Inflammatory macrophage treated with lipopolysaccharide for 1 hour (primary cell): Measurements from ENCODE around the gene ZFTA.
A peak's percentile ranks its signal among the peaks of the same experiment; 100 is the strongest.
"Not testable (repeated sequence)": the region's sequence is repeated elsewhere in the genome, so short reads cannot be mapped to it uniquely, and the experiment has no call there.

Experiments used
- DNase-seq, 2 donors: peaks; one replicate each; pipeline ENCODE4 v3.0.0-alpha.2; 2020 to 2022

The ZFTA gene

GRCh38 chr11:63768237-63769041, at the start of gene ZFTA:
ZFTA (minus strand) TSS chr11:63768775; CDS start chr11:63768622, 153 bp downstream.
- peak in 1 of 2 donors; percentile 40 for DNase-seq

- DNase-seq = no peak
Observed at GRCh38 chr11:63817758-63818498, 49.4 kb upstream of the ZFTA start.

DNA sequence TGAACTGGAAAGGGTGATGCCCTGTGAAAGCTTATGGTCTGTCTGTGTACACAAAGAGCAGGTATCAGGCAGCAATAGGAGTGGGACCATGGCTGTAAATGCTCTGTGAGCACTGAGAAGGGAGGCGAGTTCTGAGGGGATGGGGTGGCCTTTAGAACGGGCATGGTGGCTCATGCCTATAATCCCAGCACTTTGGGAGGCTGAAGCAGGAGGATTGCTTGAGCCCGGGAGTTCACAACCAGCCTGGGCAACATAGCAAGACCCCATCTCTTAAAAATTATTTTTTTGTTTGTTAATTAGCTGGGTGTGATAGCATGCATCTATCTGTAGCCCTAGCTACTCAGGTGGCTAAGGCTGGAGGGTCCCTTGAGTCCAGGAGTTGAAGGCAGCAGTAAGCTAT, 48.2 kb upstream of the ZFTA start:
- DNase-seq = no peak

GRCh38 chr11:63816166-63816565, 47.6 kb upstream of the ZFTA start:
- peak in 1 of 2 donors; percentile 48 for DNase-seq

DNA sequence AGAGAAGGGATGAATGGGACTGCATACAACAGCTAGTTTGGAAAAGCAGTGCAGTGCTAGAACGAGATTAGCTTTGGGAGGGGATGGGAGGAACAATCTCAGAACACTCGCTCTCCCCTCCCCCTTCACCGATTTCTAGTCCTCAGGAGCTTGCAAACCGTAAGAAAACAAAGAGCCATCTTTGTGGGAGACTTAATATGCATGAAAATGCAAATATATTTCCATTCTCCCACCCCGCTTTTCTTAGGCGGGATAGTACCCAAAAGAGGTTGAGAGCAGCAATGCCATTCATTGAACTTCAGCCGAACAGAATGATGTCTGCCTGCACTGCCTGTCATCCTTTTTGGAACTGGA, 45.8 kb upstream of the ZFTA start:
- DNase-seq = no peak

GRCh38 chr11:63813563-63814382, 45.2 kb upstream of the ZFTA start:
- peak in 1 of 2 donors; percentile 21 for DNase-seq

DNA sequence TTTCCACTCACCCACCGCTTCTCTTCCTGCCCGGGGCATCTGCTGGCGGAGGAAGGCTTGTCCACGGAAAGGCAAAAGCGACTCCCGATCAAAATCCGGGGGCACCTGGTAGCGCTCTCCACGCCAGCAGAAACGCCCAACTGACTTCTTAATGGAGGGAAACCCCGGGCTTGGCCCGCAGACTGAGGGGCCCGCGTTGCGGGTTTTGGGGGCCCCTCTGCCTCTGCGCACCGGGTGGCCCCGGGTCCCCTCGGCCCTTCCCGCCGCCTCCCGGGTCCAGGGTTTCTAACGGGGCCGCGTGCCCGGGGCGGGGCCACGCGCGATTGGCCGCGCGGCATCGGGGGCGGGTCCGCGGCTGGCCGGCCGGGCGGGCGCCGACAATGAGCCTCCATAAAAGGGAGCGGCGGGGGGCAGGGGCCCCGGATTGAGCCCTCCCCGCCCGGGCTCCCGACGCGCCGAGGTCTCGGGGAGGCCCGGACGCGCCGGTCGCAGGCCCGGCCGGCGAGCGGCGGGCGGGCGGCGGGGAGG, 44.5 kb upstream of the ZFTA start, which contains the start of gene SPINDOC:
TSS of gene SPINDOC (plus strand) at position 422 of the 528 bp plus-strand sequence. CDS start 231 bp downstream, outside the sequence.
- DNase-seq = peak; percentile 43 to 63

GRCh38 chr11:63811522-63811921, 42.9 kb upstream of the ZFTA start:
- no peak for DNase-seq

GRCh38 chr11:63810383-63810782, 41.8 kb upstream of the ZFTA start:
- DNase-seq = not testable (repeated sequence)

DNA sequence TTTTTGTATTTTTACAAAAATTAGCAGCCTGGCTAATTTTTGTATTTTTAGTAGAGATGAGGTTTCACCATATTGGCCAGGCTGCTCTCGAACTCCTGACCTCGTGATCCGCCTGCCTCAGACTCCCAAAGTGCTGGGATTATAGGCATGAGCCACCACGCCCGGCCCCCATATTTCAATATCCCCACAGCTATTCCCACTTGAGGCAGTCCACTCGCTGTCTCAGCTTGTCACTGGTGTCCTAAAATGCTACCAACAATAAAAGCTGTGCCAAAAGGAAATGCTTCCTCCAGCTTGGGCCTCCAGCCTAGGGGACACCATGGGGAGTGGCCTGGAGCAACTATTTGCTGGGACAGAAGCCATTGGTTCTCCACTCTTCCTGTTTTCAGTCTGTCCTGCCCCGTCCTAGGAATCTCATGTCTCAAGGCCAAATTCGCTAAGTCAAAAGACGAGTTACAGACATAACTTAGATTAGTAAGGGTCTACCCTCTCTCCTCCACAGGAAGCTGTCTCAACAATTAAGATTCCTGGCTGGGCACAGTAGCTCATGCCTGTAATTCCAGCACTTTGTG, 37.4 kb upstream of the ZFTA start:
- DNase-seq = no peak

GRCh38 chr11:63804259-63804658, 35.7 kb upstream of the ZFTA start:
- DNase-seq = no peak

GRCh38 chr11:63802637-63803414, 34.3 kb upstream of the ZFTA start:
- no peak for DNase-seq

DNA sequence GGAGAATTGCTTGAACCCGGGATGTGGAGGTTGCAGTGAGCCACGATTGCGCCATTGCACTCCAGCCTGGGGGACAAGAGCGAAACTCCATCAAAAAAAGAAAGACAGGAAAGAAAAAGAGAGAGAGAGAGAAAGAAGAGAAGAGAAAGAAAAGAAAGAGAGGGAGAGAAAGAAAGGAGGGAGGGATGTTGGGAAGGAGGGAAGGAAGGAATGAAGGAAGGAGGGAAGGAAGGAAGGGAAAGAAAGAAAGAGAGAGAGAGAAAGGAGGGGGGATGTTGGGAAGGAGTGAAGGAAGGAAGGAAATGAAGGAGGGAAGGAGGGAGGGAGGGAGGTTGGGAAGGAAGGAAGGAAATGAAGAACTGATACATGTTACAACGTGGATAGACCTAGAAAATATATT, 32.3 kb upstream of the ZFTA start:
- no peak for DNase-seq

GRCh38 chr11:63795066-63795465, 26.5 kb upstream of the ZFTA start:
- no peak for DNase-seq

- DNase-seq = peak; percentile 35 to 68
Observed at GRCh38 chr11:63793161-63793560, 24.6 kb upstream of the ZFTA start.

- DNase-seq = no peak
Observed at GRCh38 chr11:63791495-63792167, 23.1 kb upstream of the ZFTA start.

DNA sequence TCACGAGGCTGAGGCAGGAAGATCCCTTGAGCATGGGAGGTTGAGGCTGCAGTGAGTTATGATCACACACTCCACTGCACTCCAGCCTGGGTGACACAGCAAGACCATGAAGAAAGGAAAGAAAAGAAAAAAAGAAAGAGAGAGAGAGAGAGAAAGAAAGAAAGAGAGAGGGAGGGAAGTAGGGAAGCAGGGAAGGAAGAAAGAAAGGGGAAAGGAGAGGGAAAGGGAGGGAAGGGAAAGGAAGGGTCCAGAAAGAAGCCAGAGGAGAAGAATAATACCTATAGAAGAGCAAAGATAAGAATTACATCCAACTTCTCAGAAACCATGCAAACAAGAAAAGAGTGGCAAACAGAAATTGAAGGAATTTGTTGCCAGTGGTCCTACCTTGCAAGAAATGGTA, 17.2 kb upstream of the ZFTA start:
- DNase-seq = no peak

DNA sequence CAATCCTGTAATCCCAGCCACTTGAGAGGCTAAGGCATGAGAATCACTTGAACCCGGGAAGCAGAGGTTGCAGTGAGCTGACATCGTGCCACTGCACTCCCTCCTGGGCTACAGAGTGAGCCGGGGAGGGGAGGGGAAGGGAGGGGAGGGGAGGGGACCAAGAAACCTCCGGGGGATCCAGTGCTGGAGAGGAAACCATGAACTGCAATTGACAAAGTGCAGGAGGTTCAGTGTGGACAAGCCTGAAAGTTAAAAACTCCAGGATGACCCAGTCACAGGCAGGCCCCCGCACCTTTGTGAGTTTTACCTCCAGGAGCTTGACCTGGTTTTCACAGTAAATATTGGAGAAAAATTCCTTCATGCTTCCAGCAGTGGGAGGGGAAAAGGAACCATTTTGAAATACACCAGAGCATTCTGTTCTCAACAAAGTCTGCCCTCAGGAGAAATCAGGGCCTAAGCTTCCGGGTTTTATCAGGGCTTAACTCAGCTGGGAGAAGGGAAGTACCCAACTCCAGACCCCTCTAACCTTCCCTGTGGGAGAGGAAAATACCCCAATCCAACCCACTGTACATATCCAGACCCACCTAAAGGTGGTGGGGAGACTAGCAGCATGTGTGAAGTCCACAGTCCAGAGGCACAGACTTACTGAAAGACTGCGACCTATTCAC, 15.5 kb upstream of the ZFTA start:
- DNase-seq = no peak

DNA sequence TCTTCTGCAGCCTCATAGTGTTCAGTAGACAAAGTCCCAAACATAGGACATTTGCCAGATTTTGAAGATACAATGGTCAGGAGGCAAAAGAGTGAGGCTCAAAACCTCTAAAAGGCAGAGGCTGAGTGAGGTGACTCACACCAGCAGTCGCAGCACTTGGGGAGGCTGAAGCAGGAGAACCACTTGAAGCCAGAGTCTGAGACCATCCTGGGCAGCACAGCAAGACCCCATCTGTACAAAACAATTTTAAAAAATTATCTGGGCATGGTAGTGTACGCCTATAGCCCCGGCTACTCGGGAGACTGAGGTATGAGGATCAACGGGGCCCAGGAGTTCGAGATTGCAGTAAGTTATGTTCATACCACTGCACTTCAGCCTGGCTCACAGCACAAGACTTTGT, 14.2 kb upstream of the ZFTA start:
- DNase-seq = no peak

DNA sequence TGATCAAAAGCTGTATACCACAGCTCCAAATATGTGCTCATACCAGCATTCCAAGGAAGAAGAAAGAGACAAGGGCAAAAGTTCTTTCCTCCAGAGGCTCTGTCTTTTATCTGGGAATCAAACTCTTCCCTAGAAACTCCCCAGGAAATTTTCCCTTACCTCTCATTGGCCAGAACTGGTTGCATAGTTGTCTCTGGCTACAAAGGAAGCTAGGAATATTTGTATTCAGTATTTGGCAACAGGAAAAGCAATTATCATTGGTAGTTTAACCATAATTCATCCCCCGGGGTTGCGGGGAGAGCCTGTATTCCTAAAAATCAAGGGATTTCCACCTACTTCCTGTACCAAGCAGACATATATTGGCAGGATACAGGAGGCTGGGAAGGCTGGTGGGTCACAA, 10.5 kb upstream of the ZFTA start:
- no peak for DNase-seq

- no peak for DNase-seq
Observed at GRCh38 chr11:63775191-63775590, 6.6 kb upstream of the ZFTA start.
